GM19035 (cell line): ENCODE measurements around the gene ALG2.

Experiments used
- ATAC-seq: cut with Tn5 transposase; IDR thresholded peaks from one replicate; pipeline ENCODE4 v1.9.1; 2021; ENCODE audit not compliant: unreplicated experiment

ALG2 gene

DNA sequence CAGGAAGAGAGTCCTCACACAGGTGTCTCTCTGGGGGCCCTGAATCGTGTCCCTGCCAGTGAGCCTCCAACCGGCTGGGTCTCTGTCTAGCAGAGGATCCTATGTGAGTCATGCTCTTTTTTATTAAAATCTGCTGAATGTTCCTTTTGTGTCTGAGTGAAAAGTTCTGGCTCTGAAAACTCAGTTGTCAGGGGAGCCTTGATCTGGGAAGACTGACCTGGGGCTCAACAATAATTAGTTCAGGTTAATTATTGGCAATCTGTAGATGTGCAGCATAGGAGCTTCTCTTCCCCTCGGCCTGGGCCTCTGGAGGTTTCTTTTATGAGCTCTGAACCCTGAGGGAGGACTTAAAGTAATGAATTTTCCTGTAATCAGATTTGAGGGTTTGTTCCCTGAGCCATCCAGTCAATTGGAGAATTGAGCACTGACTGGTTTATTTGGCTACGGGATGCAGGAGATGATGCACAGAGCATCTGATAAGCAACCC lies 45.2 kb downstream of the ALG2 start:
- no peak for ATAC-seq

- ATAC-seq, result no peak
Measured at GRCh38 chr9:99173570-99174504, 47.9 kb downstream of the ALG2 start.

DNA sequence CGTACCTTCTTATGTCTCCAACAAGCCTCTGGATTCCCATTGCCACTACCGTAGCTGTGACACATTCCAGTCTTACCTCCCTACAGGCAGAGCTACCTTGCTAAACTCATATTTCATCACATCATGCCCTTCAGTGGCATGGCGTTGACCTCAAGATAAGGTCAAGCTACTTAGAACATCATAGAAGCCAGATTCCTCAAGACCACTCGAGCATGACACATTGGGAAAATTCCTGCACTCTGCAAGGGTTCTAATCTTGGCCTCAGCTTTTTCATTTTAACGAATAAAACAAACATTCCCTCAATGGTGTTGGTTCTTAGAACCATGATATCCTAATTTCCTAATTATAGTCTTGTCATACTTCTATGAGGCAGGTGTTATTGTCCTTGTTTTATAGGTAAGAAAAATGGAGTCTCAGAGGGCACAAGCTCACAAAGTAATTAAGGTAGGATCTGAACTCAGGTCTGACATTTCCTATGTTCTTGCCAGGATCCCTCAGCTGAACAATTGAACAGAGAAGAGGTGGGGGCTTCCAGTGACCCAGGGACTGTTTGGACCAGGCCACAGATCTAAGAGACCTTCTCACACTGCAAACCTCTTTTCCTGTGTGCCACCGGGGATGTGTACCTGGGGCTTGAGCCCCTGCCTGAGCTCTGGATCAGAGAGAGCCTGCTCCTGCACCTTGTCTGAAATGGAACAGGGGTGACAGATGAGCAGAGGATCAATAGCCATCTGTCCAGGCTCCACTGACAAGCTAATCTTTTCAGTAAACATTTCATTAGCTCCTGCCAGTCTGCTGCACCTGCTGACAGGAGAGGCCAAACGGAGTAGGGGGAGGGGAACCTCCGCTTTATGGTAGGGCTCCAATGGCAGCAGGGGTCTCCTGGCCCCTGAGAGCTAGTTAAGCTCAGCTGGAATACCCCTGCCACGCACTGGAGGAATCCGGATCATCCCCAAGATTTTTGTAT lies 49.3 kb downstream of the ALG2 start:
- no peak for ATAC-seq

DNA sequence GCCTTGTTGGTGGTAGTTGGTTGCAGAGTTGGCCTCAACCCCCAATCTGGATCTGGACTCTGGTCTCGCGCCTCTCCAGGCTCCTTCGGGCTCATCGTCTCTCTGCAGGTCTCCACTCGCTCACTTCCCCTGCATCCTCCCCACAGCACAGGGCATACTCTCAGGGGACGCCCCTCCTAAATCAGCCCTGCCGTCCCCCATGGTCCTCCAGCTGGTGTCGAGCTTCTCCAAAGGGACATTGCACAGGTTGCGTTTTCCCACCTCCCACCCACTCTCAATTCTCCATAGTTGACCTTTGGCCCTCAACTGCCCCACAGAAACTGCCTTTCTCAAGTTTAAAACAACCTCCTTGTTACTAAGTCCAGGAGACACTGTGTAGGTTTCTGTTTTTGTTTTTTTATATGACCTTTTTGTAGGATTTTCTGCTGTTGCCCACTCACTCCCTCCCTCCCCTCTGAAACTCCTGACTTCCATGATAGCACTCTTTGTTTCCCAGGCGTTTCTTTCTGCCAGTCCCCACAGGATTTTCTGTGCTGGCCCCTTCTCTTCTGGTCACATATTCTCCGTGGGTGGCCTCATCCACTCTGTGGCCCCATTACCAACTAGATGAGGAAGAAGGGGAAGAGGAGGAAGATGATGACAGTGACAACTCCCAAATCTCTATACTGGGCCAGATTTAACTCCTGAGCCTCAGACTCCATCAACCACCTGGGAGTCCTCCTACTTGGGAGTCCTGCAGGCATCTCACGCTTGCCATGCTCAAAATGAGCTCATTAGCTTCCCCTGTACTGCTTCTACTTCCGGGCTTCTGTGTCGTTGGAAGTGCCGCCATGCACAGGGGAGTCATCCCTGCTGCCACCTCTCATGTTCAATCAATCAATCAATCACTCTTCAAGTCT lies 50.3 kb downstream of the ALG2 start:
- no peak for ATAC-seq

DNA sequence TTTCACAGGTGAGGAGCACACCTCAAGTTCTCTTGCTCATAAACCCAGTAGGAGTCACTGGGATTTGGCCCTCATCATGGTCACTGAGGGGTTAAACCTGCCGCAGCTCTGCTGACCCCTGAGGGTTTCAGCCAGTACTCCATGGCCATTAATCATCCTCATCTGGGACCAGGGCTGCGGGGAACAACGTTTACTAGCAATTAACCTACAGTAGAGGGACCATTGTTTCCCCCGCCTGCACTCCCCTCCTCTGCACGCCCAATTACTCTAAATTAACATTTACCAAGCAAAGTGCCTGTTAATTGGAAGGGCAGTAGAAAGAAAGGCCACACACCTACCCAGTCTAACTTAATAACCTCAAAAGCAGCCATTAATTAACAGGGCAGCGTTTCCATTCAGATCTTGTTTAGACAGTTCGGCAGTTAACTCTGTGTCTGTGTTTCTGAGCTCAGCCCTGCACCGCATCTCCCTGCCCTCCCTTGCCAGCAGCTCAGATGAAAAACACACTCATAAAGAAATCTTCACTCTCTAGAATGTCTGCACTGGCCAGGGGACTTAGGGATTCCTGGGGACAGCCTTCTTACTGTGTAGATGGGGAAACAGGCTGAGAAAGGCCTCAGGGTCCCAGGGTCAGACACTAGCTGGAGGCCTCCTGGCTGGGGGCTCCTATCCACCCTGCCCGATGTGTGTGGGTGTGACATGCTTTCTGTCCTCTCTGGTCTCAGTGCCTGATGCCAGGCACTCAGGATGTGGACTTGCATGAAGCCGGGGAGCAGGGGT lies 51.6 kb downstream of the ALG2 start:
- no peak for ATAC-seq

DNA sequence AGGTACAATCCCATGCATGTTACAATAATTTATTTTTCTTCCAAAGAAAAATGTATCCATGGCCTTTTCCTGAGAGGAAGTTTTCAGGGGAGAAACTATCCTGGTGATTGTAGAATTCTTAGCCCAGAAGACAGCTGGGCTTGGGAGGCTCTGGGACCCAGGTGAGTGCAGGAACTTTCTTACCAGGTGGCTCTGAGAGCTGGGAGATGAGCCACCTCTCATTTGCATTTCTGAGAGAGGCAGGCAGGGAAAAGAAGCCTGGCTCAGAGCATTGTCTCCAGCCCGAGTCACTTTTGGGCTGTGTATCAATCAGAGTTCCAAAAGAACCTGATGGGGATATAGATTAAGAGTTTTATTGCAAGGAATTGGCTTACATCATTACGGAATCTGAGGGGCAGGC lies 52.7 kb downstream of the ALG2 start:
- ATAC-seq, result no peak

DNA sequence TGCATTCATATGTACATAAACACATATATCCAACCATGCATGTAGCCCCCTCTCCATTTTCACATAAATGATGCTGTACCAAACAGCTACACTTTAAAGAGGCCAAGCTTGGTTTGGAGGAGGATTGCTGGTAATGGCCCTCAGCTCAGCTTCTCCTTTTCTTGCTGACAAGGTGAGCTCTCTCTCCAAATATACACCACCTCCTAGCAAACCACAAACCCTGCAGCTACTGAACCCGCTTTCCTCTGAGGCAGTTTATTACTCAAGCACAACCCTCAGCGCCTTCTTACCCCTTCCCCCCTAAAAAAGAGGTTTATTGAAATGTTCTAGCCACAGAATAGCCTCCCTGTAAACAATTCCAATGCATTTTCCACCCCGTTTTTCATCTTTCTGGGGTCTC lies 54.0 kb downstream of the ALG2 start:
- no peak for ATAC-seq

- ATAC-seq, result no peak
Measured at GRCh38 chr9:99167119-99167518, 54.6 kb downstream of the ALG2 start.
